Ishikawa (cell line): ENCODE measurements around the gene FARS2.

Experiments used
- CEBPB ChIP-seq: IDR thresholded peaks from 2 replicates; pipeline ENCODE4 v1.6.1; 2012
- CREB1 ChIP-seq: IDR thresholded peaks from 2 replicates; pipeline ENCODE4 v1.6.1; 2012; ENCODE audit warnings: low read depth
- EGR1 ChIP-seq: IDR thresholded peaks from 2 replicates; pipeline ENCODE4 v1.6.1; 2012
- EP300 ChIP-seq: IDR thresholded peaks from 2 replicates; pipeline ENCODE4 v1.6.1; 2012; ENCODE audit warnings: borderline replicate concordance
- FOXM1 ChIP-seq: IDR thresholded peaks from 2 replicates; pipeline ENCODE4 v1.6.1; 2012; ENCODE audit warnings: low read depth, borderline replicate concordance
- MAX ChIP-seq: IDR thresholded peaks from 2 replicates; pipeline ENCODE4 v1.6.1; 2012
- NFIC ChIP-seq: IDR thresholded peaks from 2 replicates; pipeline ENCODE4 v1.6.1; 2012
- RAD21 ChIP-seq: IDR thresholded peaks from 2 replicates; pipeline ENCODE4 v1.6.1; 2012; ENCODE audit warnings: low read depth
- REST ChIP-seq: IDR thresholded peaks from 2 replicates; pipeline ENCODE4 v1.6.1; 2012; ENCODE audit warnings: low read depth, mild to moderate bottlenecking
- TAF1 ChIP-seq: IDR thresholded peaks from 2 replicates; pipeline ENCODE4 v1.6.1; 2012; ENCODE audit warnings: low read depth, mild to moderate bottlenecking
- TCF12 ChIP-seq: IDR thresholded peaks from 2 replicates; pipeline ENCODE4 v1.6.1; 2012; ENCODE audit warnings: low read depth
- TEAD4 ChIP-seq: IDR thresholded peaks from 2 replicates; pipeline ENCODE4 v1.6.1; 2012
- USF1 ChIP-seq: IDR thresholded peaks from 2 replicates; pipeline ENCODE4 v1.6.1; 2012
- YY1 ChIP-seq: IDR thresholded peaks from 2 replicates; pipeline ENCODE4 v1.6.1; 2012; ENCODE audit warnings: low read depth
- ZBTB7A ChIP-seq: IDR thresholded peaks from 2 replicates; pipeline ENCODE4 v1.6.1; 2012; ENCODE audit warnings: low read depth

The FARS2 gene

GRCh38 chr6:5634525-5634924, 373.2 kb downstream of the FARS2 start:
- no peak for TF ChIP-seq YY1
- no peak for TF ChIP-seq EP300
- no peak for TF ChIP-seq RAD21
- TF ChIP-seq ZBTB7A: no peak
- no peak for TF ChIP-seq TAF1

GRCh38 chr6:5636210-5637030, 375.1 kb downstream of the FARS2 start:
- TF ChIP-seq FOXM1: no peak
- peak; percentile 59; the same call in 1 of the 2 replicates for TF ChIP-seq YY1

- no peak for TF ChIP-seq RAD21
- no peak for TF ChIP-seq EP300
- TF ChIP-seq TAF1: no peak
- TF ChIP-seq CEBPB: no peak
- TF ChIP-seq ZBTB7A: no peak
- TF ChIP-seq NFIC: no peak
- TF ChIP-seq CREB1: no peak
- TF ChIP-seq YY1: no peak
- TF ChIP-seq USF1: no peak
- TF ChIP-seq MAX: no peak
- TF ChIP-seq REST: no peak
- TF ChIP-seq TEAD4: no peak
- no peak for TF ChIP-seq FOXM1
- TF ChIP-seq TCF12: no peak
- no peak for TF ChIP-seq EGR1
Observed at GRCh38 chr6:5637714-5638113, 376.4 kb downstream of the FARS2 start.

- TF ChIP-seq YY1 (no peak), RAD21 (no peak)
Observed at GRCh38 chr6:5638666-5639065, 377.4 kb downstream of the FARS2 start.

GRCh38 chr6:5639193-5639592, 377.9 kb downstream of the FARS2 start:
- TF ChIP-seq NFIC: no peak
- TF ChIP-seq TEAD4: no peak
- TF ChIP-seq CREB1: no peak
- TF ChIP-seq REST: no peak

- no peak for TF ChIP-seq TAF1
- TF ChIP-seq CEBPB: no peak
- TF ChIP-seq USF1: no peak
- TF ChIP-seq TEAD4: no peak
- no peak for TF ChIP-seq YY1
Observed at GRCh38 chr6:5640614-5641013, 379.3 kb downstream of the FARS2 start.

- no peak for TF ChIP-seq YY1
- no peak for TF ChIP-seq TCF12
- no peak for TF ChIP-seq TEAD4
- no peak for TF ChIP-seq MAX
- no peak for TF ChIP-seq EGR1
- TF ChIP-seq TAF1: no peak
- TF ChIP-seq FOXM1: no peak
Observed at GRCh38 chr6:5644523-5645185, 383.3 kb downstream of the FARS2 start.
